ENCODE data around the gene FOXP1. TPM values are rescaled to one million over a fixed set of nuclear protein-coding genes. Genes with fewer than 3 reads are reported as not detected.

The FOXP1 gene
- total and polyA plus RNA-seq, 9 of the 15 experiments (the other 6 are each of a cell fraction or from before 2014, with no cell fraction given) = 7.7 to 34.5 (median 13.7) TPM

- 20% methylated on average over 3 of the region's 3 CpGs for WGBS (ENCODE audit: insufficient coverage, low coverage, missing lambda C conversion rate)
- H3K9ac ChIP-seq (ENCODE audit: insufficient read depth in 1 of 2, low read depth in 2 of 2, low read length in 2 of 2) = no peak overlapping the region
- no peak overlapping the region for H3K4me2 ChIP-seq (ENCODE audit: insufficient read depth, low read length)
- DNase-seq (ENCODE audit: extremely low read depth in 1 of 4, low spot score in 3 of 4) (peak in 2 of 4 experiments; percentile 11 to 23), ATAC-seq (no peak), FAIRE-seq (no peak)
- H3K9me3 ChIP-seq (replicated peaks; ENCODE audit: control insufficient read depth, insufficient read depth, low read depth, low read length) = no peaks in the 10 kb centered on the region
- intact Hi-C loops (cut with micrococcal nuclease) = loop anchor here (5.0 kb wide), 1 partner anchor 41 kb away; the partner anchor contains the start of gene FOXP1
- H4K20me1 ChIP-seq (replicated peaks; ENCODE audit: control insufficient read depth, insufficient read depth, low read length) = no peaks in the 10 kb centered on the region
- BruUV-seq (replicated peaks) = no TSS peak
- no peaks in the 10 kb centered on the region for H3K27me3 ChIP-seq (ENCODE audit: control insufficient read depth in 2 of 2, insufficient read depth in 2 of 2, low read length in 2 of 2)
- H3K4me1 ChIP-seq (replicated peaks in 1 of 2; ENCODE audit: control insufficient read depth in 2 of 2, insufficient read depth in 2 of 2, low read length in 2 of 2) = peaks cover 12 to 25% of the 10 kb centered on the region in 2 experiments; a peak in 4 of 5 replicates
- CTCF ChIA-PET (ENCODE audit: low intra/inter-chr PET ratio) = interaction anchor here (0.6 kb wide), 1 partner anchor 38 kb away, joined by 3 read pairs; no protein-coding TSS in a partner anchor
- H3K36me3 ChIP-seq (ENCODE audit: control insufficient read depth, insufficient read depth, low read length) = no peaks in the 10 kb centered on the region
- no peak overlapping the region for H2AFZ ChIP-seq (ENCODE audit: low read depth, low read length)
- no peaks in the 10 kb centered on the region for H3K79me2 ChIP-seq (ENCODE audit: control insufficient read depth, insufficient read depth, low read length)
- no peak overlapping the region for H3K4me3 ChIP-seq
- POLR2A ChIA-PET = no interaction called here
- in situ Hi-C loops (cut with MboI) = no loop called here
- no peaks in the 10 kb centered on the region for H3K9me1 ChIP-seq (ENCODE audit: control insufficient read depth, insufficient read depth, low read length)
- H3K27ac ChIP-seq (ENCODE audit: extremely low read depth, low read depth, low read length) = peak overlapping the region; percentile 20; the same call in 1 of the 3 replicates
- 0 out of 2 replicates have a peak, but pooled peaks have one; percentile 21 for TF ChIP-seq GATA2 (CRISPR knock-in tag; IDR thresholded peaks at IDR 0.05)
- TF ChIP-seq BRF2 (IDR thresholded peaks at IDR 0.05; ENCODE audit: borderline replicate concordance, insufficient read depth, insufficient read length) = no peak
- TF ChIP-seq POLR3A (IDR thresholded peaks at IDR 0.05; ENCODE audit: borderline replicate concordance, extremely low read depth, insufficient read depth, insufficient read length) = no peak
- peak; percentile 69 for TF ChIP-seq ARID1B (IDR thresholded peaks at IDR 0.05)
- no peak for TF ChIP-seq KLF10 (CRISPR knock-in tag; IDR thresholded peaks at IDR 0.05)
- TF ChIP-seq FOS (IDR thresholded peaks at IDR 0.05; ENCODE audit: extremely low read depth, insufficient read length) = no peak
- TF ChIP-seq RBBP5 (IDR thresholded peaks at IDR 0.05; ENCODE audit: borderline replicate concordance, insufficient read depth, low read length, poor library complexity, severe bottlenecking) = no peak
- TF ChIP-seq FIP1L1 (IDR thresholded peaks at IDR 0.05; ENCODE audit: low read depth, low read length, poor library complexity, severe bottlenecking) = no peak
- no peak for TF ChIP-seq STAT5A (IDR thresholded peaks at IDR 0.05; ENCODE audit: borderline replicate concordance, low read length)
- no peak for TF ChIP-seq ZNF75A (CRISPR knock-in tag; IDR thresholded peaks at IDR 0.05)
- no peak for TF ChIP-seq PRDM10 (IDR thresholded peaks at IDR 0.05; ENCODE audit: partially characterized antibody)
- TF ChIP-seq SIRT6 (IDR thresholded peaks at IDR 0.05; ENCODE audit: low read depth, low read length) = no peak
- TF ChIP-seq ZNF41 (CRISPR knock-in tag; conservative IDR thresholded peaks at IDR 0.05) = no peak
- no peak for TF ChIP-seq CBX2 (IDR thresholded peaks at IDR 0.05; ENCODE audit: insufficient read depth, low read length, poor library complexity, severe bottlenecking)
- TF ChIP-seq ZNF785 (CRISPR knock-in tag; IDR thresholded peaks at IDR 0.05) = no peak
- TF ChIP-seq TCF3 (CRISPR knock-in tag; IDR thresholded peaks at IDR 0.05) = peak; percentile 34
- TF ChIP-seq TEAD4 (IDR thresholded peaks at IDR 0.05; ENCODE audit: low read length) = peak; percentile 67
- TF ChIP-seq TEAD4 (CRISPR knock-in tag; IDR thresholded peaks at IDR 0.05; ENCODE audit: borderline replicate concordance) = no peak
- peak; percentile 69 for TF ChIP-seq CBFA2T3 (IDR thresholded peaks at IDR 0.05)
- no peak for TF ChIP-seq SNAPC5 (CRISPR knock-in tag; IDR thresholded peaks at IDR 0.05)
These were observed 42.2 kb downstream of the FOXP1 start for GRCh38 chr3:71541313-71541712.
